ENCODE measurements around the gene SDR39U1.
"Not testable (repeated sequence)": the region's sequence is repeated elsewhere in the genome, so short reads cannot be mapped to it uniquely, and the experiment has no call there.

The SDR39U1 gene, protein sequence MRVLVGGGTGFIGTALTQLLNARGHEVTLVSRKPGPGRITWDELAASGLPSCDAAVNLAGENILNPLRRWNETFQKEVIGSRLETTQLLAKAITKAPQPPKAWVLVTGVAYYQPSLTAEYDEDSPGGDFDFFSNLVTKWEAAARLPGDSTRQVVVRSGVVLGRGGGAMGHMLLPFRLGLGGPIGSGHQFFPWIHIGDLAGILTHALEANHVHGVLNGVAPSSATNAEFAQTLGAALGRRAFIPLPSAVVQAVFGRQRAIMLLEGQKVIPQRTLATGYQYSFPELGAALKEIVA

DNA sequence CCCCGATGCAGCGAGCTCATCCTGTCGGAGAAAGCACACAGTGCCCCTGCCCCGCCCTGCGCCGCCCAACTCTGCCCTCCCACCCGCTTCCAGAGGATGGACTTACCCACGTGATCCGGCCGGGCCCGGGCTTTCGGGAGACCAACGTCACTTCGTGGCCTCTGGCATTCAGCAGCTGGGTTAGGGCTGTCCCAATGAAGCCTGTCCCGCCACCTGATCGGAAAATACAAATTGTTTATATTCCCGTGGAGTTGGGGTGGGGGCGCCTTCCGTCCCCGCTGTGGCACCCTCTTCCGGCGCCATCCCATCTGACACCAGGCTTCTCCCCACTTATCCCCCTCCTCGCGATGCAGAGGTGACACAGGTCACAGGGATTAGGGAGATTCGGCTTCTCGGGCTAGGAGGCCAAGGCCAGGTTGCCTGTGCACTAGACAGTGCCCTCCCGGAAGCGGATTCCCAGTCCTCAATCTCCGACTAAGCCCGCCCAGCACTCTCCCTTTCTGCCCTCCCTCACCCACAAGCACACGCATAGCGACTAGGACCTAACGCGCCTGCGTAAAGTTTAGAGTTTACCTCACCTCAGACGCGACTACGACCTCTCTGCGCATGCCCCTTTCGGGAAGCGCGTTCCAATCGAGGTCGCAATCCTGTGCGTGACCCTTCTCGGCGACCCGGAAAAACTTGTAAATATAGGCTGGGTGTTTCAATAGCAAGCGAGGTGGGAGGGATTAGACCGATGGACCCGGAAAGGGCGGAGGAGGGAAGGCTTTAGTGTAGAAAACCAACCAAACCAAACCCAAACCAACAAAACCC lies at the start of gene SDR39U1:
TSS of gene SDR39U1 (minus strand) at position 537 of the 813 bp plus-strand sequence. CDS start at position 530, 7 bp downstream.
- peak; percentile 91 to 96 for DNase-seq (ENCODE audit: extremely low read depth in 1 of 2, low read depth in 1 of 2)

DNA sequence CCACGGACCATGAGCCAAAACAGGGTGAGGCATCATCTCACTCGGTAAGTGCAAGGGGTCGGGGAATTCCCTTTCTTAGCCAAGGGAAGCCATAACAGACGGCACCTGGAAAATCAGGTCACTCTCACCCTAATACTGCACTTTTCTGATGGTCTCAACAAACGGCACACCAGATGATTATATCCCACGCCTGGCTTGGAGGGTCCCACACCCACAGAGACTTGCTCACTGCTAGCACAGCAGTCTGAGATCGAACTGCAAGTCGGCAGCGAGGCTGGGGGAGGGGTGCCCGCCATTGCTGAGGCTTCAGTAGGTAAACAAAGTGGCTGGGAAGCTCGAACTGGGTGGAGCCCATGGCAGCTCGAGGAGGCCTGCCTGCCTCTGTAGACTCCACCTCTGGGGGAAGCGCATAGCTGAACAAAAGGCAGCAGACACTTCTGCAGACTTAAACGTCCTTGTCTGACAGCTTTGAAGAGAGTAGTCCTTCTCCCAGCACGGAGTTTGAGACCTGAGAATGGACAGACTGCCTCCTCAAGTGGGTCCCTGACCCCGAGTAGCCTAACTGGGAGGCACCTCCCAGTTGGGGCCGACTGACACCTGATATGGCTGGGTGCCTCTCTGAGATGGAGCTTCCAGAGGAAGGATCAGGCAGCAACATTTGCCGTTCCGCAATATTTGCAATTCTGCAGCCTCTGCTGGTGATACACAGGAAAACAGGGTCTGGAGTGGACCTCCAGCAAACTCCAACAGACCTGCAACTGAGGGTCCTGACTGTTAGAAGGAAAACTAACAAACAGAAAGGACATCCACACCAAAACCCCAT lies 49.2 kb upstream of the SDR39U1 start:
- DNase-seq (ENCODE audit: extremely low read depth in 1 of 2, low read depth in 1 of 2) = not testable (repeated sequence)

DNA sequence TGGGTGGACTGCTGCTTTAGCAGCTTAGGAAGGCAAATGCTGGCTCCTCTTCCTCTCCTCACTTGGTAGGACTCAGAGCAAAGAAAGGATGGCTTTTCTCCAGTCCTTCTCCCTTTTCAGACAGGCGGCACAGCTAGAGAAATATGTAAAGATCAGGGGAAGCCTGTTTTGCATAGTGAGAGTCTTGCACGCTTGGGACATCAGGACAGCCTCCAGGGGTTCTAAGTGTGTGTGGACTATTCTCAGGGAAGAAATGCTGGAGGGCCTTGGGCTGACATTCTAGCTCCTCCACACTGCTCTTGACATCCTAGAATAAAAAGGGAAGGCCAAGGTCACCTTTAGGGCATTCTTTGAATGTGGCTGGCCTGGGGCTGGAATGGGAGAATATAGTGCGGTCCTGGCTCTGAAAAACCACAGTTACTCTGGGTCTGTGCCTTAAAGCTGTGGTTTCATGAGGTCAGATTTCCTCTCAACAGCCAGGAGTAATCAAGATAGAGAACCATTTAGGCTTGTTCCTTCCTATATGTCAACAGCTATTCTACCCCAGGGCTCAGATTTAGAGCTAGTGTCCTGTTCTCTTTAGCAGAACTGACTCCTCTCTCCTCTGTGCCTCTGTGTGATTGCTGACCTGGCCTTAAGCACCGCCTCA lies 41.2 kb upstream of the SDR39U1 start:
- no peak for DNase-seq (ENCODE audit: extremely low read depth in 1 of 2, low read depth in 1 of 2)

DNA sequence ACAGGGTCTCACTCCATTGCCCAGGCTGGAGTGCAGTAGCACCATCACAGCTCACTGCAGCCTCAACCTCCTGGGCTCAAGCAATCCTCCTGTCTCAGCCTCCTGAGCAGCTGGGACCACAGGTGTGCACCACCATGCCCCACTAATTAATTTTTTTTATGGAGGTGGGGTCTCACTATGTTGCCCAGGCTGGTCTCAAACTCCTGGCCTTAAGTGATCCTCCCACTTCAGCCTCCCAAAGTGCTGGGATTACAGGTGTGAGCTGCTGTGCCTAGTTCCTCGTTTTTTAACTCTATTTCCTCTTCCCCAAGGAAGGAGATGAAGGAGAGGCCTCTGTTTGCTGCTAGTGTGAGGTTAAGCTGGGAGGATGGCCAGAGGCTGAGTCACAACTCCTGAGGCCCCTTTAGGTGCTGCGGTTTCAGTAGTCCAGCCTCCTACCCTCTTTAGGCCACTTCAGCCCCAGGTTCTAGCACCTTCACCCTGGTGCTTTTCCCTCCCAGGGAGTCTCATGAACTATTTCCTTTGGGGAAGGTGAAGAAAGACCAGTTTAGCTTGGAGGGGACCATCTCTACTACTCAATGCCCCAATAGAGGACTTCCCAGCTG lies 40.2 kb upstream of the SDR39U1 start:
- DNase-seq (ENCODE audit: extremely low read depth in 1 of 2, low read depth in 1 of 2) = not testable (repeated sequence)

DNA sequence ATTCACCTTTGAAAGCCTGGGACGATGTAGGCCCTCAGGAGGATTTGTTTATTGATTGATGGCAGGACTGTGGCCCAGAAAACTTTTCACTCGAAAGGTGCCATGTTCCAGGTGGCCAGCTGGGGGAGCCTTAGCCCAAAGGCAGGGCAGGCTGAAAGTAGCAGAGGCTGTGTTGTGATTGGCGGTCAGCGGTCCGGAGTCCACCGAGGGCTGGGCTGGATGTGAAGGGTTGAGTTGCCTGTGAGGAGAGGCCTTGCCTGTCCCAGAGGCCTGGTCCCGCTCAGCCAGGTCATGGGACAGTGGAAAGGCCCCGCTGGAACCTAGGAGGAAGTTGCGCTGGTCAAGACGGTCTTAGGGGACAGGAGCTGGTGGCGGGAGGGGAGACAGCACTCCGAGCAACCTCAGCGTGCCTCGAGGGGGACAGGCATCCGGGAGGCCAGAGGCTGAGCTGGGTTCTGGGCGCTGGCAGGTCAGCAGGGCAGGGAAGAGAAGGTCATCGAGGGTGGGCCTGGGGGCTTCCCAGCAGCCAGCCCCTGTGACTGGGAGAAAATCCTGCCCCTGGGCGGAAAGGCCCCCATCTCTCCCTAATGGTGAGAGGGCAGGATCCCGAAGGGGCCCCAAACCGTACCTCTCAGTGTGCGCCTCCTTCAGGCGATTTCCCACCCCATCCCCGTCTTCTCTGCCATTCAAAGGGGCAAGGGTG lies 39.2 kb upstream of the SDR39U1 start:
- DNase-seq (ENCODE audit: extremely low read depth in 1 of 2, low read depth in 1 of 2) = peak; percentile 19 to 34

DNA sequence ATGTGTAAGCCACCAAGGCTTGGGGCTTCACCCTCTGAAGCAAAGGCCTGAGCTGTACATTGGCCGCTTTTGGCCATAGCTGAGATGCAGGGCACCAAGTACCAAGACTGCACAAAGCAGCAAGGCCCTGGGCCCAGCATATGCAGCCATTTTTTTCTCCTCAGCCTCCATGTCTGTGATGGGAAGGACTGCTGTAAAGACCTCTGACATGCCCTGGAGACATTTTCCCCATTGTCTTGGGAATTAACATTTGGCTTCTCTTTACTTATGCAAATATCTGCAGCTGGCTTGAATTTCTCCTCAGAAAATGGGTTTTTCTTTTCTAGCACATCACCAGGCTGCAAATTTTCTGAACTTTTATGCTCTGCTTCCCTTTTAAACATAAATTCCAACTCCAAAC lies 37.4 kb upstream of the SDR39U1 start:
- not testable (repeated sequence) for DNase-seq (ENCODE audit: extremely low read depth in 1 of 2, low read depth in 1 of 2)

DNA sequence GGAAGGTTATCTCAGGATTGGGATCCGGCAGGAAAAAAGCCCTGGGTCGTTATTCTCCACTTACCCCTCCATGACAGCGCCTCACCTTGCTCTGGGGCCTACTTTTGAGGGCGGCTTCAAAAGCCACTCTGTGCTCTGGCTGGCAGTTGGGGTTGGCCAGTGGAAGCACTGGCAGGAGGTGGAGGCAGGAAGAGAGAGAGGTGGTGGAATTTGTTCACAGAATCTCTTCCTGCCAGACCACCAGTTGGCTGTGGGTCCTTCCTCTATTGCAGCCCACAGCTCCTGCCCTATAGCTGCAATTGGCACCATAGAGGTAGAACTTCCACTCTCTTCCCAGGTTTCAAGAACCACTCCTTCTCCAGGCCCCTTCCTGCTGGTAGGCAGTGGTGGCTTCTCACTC lies 32.7 kb upstream of the SDR39U1 start:
- DNase-seq (ENCODE audit: extremely low read depth in 1 of 2, low read depth in 1 of 2) = no peak

DNA sequence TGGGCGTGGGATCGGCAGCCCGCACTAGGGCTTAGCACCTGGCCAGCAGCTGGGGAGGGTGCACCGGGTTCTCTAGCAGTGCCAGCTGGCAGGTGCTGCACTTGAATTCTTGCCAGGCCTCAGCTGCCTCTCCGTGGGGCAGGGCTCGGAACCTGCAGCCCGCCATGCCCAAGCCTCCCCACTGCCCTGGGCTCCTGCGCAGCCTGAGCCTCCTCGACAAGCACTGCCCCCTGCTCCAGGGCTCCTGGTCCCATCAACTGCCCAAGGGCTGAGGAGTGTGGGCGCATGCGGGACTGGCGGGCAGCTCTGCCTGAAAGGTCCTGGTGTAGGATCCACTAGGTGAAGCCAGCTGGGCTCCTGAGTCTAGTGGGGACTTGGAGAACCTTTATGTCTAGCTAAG lies 30.6 kb upstream of the SDR39U1 start:
- DNase-seq (ENCODE audit: extremely low read depth in 1 of 2, low read depth in 1 of 2) = no peak

DNA sequence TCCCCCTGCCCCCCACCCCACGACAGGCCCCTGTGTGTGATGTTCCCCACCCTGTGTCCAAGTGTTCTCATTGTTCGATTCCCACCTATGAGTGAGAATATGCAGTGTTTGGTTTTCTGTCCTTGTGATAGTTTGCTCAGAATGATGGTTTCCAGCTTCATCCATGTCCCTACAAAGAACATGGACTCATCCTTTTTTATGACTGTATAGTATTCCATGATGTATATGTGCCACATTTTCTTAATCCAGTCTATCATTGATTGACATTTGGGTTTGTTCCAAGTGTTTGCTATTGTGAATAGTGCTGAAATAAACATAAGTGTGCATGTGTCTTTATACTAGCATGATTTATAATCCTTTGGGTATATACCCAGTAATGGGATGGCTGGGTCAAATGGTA lies 27.9 kb upstream of the SDR39U1 start:
- not testable (repeated sequence) for DNase-seq (ENCODE audit: extremely low read depth in 1 of 2, low read depth in 1 of 2)

DNA sequence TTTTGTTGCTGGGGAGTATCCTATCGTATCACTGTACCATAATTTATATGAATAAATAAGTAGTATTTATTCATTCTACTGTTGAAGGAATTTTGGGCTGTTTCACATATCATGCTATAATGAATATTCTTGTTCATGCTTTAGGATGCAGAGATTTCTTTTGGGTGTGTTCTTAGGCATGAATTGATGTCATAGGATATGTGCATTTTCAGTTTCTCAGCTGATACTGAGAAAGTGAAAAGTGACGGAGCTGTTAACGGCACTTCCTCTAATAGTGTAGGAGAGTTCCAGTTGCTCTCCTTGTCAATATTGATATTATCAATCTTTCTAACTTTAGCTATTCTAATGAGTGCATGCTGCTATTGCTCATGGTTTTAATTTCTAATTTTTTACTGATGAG lies 23.2 kb upstream of the SDR39U1 start:
- no peak for DNase-seq (ENCODE audit: extremely low read depth in 1 of 2, low read depth in 1 of 2)

DNA sequence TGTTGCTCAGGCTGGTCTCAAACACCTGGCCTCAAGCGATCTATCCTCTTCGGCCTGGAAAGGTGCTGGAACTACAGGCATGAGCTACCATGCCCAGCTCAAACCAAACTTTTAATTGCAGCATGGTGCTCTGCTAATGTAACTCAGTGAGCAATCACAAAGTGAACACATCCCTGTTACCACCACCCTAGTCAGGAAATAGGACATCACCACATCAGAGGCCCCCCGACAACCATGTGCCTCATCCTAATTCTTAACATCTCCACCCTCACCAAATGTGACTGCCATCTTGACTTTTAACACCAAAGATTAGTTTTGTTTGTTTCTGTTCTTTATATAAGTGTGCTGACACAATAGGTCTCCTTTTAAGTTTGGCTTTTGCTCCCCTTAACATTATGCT lies 22.8 kb upstream of the SDR39U1 start:
- DNase-seq (ENCODE audit: extremely low read depth in 1 of 2, low read depth in 1 of 2) = no peak

DNA sequence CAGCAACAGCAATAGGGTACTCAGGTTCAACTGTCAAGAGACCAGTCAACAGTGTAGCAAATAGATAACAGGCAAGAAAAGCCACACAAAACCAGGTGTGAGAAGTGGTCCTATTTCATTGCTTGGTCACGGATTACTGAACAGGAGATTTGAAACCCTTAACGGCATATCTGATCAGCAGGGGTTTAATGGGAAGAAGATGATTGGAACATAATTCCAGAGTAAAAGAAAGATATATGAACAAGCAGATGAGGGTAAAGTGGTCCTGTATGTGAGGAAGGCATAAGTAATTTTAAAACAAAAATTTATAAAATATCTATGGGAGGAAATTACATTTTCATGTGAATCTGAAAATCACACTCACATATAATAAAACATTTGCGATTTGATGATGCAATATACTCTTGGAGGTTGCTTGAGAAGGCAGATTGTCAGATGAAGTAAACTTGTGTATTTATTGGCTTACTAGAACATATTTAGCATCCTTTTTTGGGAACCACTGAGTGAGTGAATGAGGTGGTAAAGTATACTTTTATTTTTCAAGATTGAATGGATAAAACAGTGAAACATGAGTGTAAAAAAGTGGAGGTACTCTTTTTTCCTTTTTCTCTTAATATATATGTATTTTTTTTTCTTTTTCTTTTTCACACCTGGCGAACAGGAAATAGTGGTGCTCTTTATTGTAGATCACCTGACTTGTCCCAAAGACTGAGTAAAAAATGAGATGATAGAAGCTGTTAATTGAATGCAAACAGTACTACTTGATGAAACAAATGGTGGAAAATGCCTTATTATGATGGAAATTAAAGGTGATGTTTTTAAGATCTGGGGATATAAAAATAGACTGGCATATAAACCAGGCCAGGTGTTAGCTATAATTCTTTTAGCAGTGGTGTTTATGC lies 21.6 kb upstream of the SDR39U1 start:
- DNase-seq (ENCODE audit: extremely low read depth in 1 of 2, low read depth in 1 of 2) = no peak

DNA sequence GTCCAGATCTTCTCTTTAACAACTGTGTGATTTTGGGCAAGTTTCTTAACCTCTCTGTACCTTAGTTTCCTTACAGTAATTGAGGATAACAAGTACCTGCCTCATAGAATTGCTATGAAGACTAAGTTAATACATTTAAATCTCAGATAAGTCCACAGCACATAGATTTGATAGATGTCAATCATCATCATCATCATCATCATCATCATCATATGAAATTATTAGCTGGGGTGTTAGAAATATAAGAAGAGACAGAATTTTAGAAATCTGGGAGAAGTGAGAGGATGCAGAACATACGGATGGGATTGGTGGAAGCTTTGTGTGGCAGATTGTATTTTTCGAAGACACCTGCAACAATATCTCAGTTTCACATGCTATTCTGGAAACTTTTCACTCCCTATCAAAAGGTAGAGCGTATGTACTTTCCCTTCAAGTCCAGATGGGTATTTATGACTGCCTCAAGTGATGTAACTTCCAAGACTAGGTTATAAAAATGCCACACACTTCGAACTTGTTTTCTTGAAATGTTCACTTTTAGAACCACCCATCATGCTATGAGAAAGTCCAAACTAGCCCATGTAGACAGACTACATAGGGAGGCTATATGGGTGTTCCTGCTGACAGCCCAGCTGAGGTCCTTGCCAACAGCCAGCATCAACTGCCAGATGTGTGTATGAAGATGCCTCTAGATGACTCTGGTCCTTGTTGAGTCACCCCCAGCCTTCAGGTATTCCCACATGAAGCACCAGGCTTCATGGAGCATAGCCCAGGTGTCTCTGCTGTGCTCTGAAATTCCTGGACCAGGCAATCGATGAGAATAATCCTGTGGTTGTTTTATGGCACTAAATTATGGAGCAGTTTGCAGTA lies 20.7 kb upstream of the SDR39U1 start:
- DNase-seq (ENCODE audit: extremely low read depth in 1 of 2, low read depth in 1 of 2) = no peak

DNA sequence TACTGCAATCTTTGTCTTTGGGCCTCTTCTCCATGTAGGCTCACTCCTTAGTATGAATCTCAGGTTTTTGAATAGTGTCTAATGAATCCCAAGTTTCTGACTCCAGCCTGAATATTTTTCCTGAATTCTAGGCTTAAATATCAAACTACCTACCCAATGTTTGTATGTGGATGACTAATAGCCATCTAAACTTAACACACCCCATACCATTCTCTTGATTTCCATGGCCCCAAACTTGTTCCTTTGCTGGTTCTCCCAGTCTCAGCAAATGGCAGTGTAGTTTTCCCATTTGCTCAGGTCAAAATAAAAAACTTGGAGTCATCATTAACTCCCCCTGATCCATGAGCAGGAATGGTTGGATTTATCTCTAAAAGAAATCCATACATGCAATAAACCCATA lies 18.8 kb upstream of the SDR39U1 start:
- DNase-seq (ENCODE audit: extremely low read depth in 1 of 2, low read depth in 1 of 2) = no peak

DNA sequence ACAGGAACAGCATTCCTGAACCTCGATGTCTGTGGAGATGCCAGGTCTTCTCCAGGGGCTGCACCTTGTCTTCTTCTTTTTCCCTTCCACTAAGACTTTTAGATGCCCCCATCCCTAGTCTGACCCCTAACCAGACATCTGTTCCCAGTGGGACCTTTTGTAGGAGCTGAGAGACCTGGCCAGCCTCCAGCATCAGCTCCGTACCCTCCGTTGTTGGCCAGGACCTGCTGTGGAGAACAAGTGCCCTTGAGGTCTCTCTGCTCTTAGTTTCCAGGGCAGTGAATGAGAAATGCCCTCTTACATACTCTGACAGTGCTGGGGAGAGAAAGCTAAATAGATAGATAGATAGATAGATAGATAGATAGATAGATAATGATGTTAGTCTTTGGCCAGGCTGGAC lies 16.8 kb upstream of the SDR39U1 start:
- no peak for DNase-seq (ENCODE audit: extremely low read depth in 1 of 2, low read depth in 1 of 2)

DNA sequence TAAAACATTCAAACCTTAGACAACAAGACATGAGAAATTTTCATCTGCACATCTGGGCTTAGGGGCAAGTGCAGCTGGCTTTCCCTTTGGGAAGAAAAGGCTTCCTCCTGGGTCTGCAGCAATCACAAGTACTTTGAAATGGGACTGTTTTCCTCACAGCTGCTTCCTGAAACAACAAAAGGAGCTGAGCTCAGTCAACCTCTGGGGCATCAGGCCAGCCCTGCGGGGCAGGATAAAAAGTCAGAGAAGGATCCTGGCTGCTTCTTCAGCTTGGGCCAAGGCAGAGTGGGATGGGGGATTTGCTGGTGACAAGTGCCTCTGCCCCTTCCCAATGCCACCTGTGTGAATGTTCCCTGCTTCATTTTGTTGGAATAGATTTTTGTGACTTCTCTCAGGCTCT lies 16.2 kb upstream of the SDR39U1 start:
- DNase-seq (ENCODE audit: extremely low read depth in 1 of 2, low read depth in 1 of 2) = no peak

DNA sequence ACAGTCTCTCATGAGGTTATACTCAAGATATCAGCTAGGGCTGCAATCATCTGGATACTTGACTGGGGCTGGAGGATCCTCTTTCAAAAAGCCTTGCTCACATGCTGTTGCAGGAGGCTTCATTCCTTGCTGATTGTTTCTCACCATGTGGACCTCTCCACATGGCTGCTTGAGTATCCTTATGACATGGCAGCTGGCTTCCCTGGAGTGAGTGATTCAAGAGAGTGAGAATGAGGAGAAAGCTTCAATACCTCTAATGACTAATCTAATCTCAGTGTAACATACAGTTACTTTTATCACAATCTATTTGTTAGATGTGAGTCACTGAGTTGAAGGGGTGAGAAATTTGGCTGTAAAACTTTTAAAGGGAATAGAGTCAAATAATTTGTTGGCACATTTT lies 14.4 kb upstream of the SDR39U1 start:
- no peak for DNase-seq (ENCODE audit: extremely low read depth in 1 of 2, low read depth in 1 of 2)

DNA sequence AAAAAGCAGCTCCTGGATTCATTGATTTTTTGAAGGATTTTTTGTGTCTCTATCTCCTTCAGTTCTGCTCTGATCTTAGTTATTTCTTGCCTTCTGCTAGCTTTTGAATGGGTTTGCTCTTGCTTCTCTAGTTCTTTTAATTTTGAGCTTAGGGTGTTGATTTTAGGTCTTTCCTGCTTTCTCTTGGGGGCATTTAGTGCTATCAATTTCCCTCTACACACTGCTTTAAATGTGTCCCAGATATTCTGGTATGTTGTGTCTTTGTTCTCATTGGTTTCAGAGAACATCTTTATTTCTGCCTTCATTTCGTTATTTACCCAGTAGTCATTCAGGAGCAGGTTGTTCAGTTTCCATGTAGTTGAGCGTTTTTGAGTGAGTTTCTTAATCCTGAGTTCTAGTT lies 8.3 kb upstream of the SDR39U1 start:
- DNase-seq (ENCODE audit: extremely low read depth in 1 of 2, low read depth in 1 of 2) = not testable (repeated sequence)
